ENCODE measurements around the gene LGALS9. TPM values are rescaled to one million over a fixed set of nuclear protein-coding genes. Genes with fewer than 3 reads are reported as not detected.
"Not testable (repeated sequence)": the region's sequence is repeated elsewhere in the genome, so short reads cannot be mapped to it uniquely, and the experiment has no call there.

Gene LGALS9
- total and polyA plus RNA-seq, 5 experiments from 2014 or later = 4.5 to 9.7 (median 8.4) TPM

GRCh38 chr17:27635275-27635823 is 4.4 kb downstream of the LGALS9 start:
- DNase-seq = no peak
- no peak for ATAC-seq
- Mint-ChIP-seq H3K27ac (peak overlapping the region in 5 of 10 donors; percentile 11 to 86 (median 59)), H3K9me3 (no peaks in the 10 kb centered on the region), H3K4me1 (peaks cover 17 to 54% (median 37%) of the 10 kb centered on the region in 4 donors), H3K4me3 (peak overlapping the region in 1 of 10 donors; percentile 65), H3K36me3 (peaks cover 0 to 12% (median 4%) of the 10 kb centered on the region in 3 donors), H3K27me3 (no peaks in the 10 kb centered on the region)
- POLR2A ChIA-PET = no interaction called here

GRCh38 chr17:27636005-27636520 is 5.1 kb downstream of the LGALS9 start:
- peak overlapping the region in 2 of 10 donors; percentile 44 to 72 for H3K27ac Mint-ChIP-seq

GRCh38 chr17:27637818-27638217 is 6.8 kb downstream of the LGALS9 start:
- DNase-seq, H3K27me3 Mint-ChIP-seq, H3K9me3 Mint-ChIP-seq, H3K4me3 Mint-ChIP-seq, POLR2A ChIA-PET, ATAC-seq, H3K27ac Mint-ChIP-seq: not testable (repeated sequence)
- peaks cover 0 to 16% (median 12%) of the 10 kb centered on the region in 3 donors for H3K36me3 Mint-ChIP-seq
- peaks cover 5 to 31% (median 14%) of the 10 kb centered on the region in 4 donors for H3K4me1 Mint-ChIP-seq

More at GRCh38 chr17:27636005-27636520, 5.1 kb downstream of the LGALS9 start:
- H3K27me3 Mint-ChIP-seq, ATAC-seq, H3K9me3 Mint-ChIP-seq, H3K4me3 Mint-ChIP-seq, DNase-seq, POLR2A ChIA-PET: not testable (repeated sequence)
- H3K4me1 Mint-ChIP-seq = peaks cover 13 to 47% (median 30%) of the 10 kb centered on the region in 4 donors
- H3K36me3 Mint-ChIP-seq = peaks cover 0 to 16% (median 7%) of the 10 kb centered on the region in 3 donors

- H3K27me3 Mint-ChIP-seq, H3K9me3 Mint-ChIP-seq, H3K27ac Mint-ChIP-seq, ATAC-seq, POLR2A ChIA-PET, DNase-seq, H3K4me3 Mint-ChIP-seq: not testable (repeated sequence)
- Mint-ChIP-seq H3K4me1 (peaks cover 5 to 25% (median 12%) of the 10 kb centered on the region in 4 donors), H3K36me3 (peaks cover 0 to 16% (median 12%) of the 10 kb centered on the region in 3 donors)
Observed at GRCh38 chr17:27638415-27638914, 7.5 kb downstream of the LGALS9 start.

GRCh38 chr17:27640790-27641189 is 9.8 kb downstream of the LGALS9 start:
- no peak for ATAC-seq
- no peaks in the 10 kb centered on the region for H3K9me3 Mint-ChIP-seq

GRCh38 chr17:27644586-27644985 is 13.6 kb downstream of the LGALS9 start:
- ATAC-seq (no peak), DNase-seq (no peak)
- Mint-ChIP-seq H3K9me3 (no peaks in the 10 kb centered on the region), H3K27me3 (no peaks in the 10 kb centered on the region), H3K36me3 (peaks cover 0 to 14% (median 12%) of the 10 kb centered on the region in 3 donors), H3K4me3 (no peak overlapping the region), H3K27ac (no peak overlapping the region), H3K4me1 (no peaks in the 10 kb centered on the region)
- POLR2A ChIA-PET = no interaction called here

More at GRCh38 chr17:27640790-27641189, 9.8 kb downstream of the LGALS9 start:
- H3K4me3 Mint-ChIP-seq = no peak overlapping the region
- no peaks in the 10 kb centered on the region for H3K27me3 Mint-ChIP-seq
- POLR2A ChIA-PET = no interaction called here
- no peak for DNase-seq
- peaks cover 0 to 3% (median under 1%) of the 10 kb centered on the region in 4 donors for H3K4me1 Mint-ChIP-seq
- H3K27ac Mint-ChIP-seq = no peak overlapping the region
- H3K36me3 Mint-ChIP-seq = peaks cover 0 to 17% (median 12%) of the 10 kb centered on the region in 3 donors

GRCh38 chr17:27645621-27646020 is 14.6 kb downstream of the LGALS9 start:
- H3K36me3 Mint-ChIP-seq, H3K4me3 Mint-ChIP-seq, ATAC-seq, H3K27me3 Mint-ChIP-seq, POLR2A ChIA-PET, H3K4me1 Mint-ChIP-seq, H3K9me3 Mint-ChIP-seq, DNase-seq: not testable (repeated sequence)
- peak overlapping the region in 1 of 10 donors; percentile 38 for H3K27ac Mint-ChIP-seq

- H3K9me3 Mint-ChIP-seq = no peaks in the 10 kb centered on the region
- DNase-seq (no peak), ATAC-seq (no peak)
- no peaks in the 10 kb centered on the region for H3K4me1 Mint-ChIP-seq
- no peak overlapping the region for H3K27ac Mint-ChIP-seq
- POLR2A ChIA-PET = no interaction called here
- H3K36me3 Mint-ChIP-seq = peaks cover 0 to 5% (median 3%) of the 10 kb centered on the region in 3 donors
- no peak overlapping the region for H3K4me3 Mint-ChIP-seq
- H3K27me3 Mint-ChIP-seq = no peaks in the 10 kb centered on the region
Observed at GRCh38 chr17:27646232-27646631, 15.2 kb downstream of the LGALS9 start.

GRCh38 chr17:27647765-27648164 is 16.8 kb downstream of the LGALS9 start:
- DNase-seq = no peak
- peaks cover 0 to 5% (median 3%) of the 10 kb centered on the region in 4 donors for H3K4me1 Mint-ChIP-seq
- no peaks in the 10 kb centered on the region for H3K9me3 Mint-ChIP-seq
- no peak for ATAC-seq
- no peak overlapping the region for H3K4me3 Mint-ChIP-seq
- peaks cover 0 to 5% (median 0%) of the 10 kb centered on the region in 3 donors for H3K36me3 Mint-ChIP-seq
- peaks cover 0 to 3% (median 0%) of the 10 kb centered on the region in 5 donors for H3K27me3 Mint-ChIP-seq
- H3K27ac Mint-ChIP-seq = no peak overlapping the region
- POLR2A ChIA-PET = no interaction called here

- H3K27me3 Mint-ChIP-seq, H3K4me3 Mint-ChIP-seq, H3K9me3 Mint-ChIP-seq, ATAC-seq, DNase-seq, H3K36me3 Mint-ChIP-seq, POLR2A ChIA-PET, H3K4me1 Mint-ChIP-seq: not testable (repeated sequence)
- peak overlapping the region in 1 of 10 donors; percentile 48 for H3K27ac Mint-ChIP-seq
Observed at GRCh38 chr17:27649111-27649571, 18.2 kb downstream of the LGALS9 start.

GRCh38 chr17:27649929-27650328 is 18.9 kb downstream of the LGALS9 start:
- peaks cover 8 to 10% (median 8%) of the 10 kb centered on the region in 4 donors for H3K4me1 Mint-ChIP-seq
- no peaks in the 10 kb centered on the region for H3K9me3 Mint-ChIP-seq
- ATAC-seq (no peak), DNase-seq (no peak)
- no peak overlapping the region for H3K27ac Mint-ChIP-seq
- H3K27me3 Mint-ChIP-seq = peaks cover 0 to 7% (median 0%) of the 10 kb centered on the region in 5 donors
- POLR2A ChIA-PET = no interaction called here
- no peak overlapping the region for H3K4me3 Mint-ChIP-seq
- H3K36me3 Mint-ChIP-seq = peaks cover 0 to 3% (median 0%) of the 10 kb centered on the region in 3 donors

- DNase-seq = no peak
- H3K4me1 Mint-ChIP-seq = peaks cover 8 to 10% (median 8%) of the 10 kb centered on the region in 4 donors
- H3K36me3 Mint-ChIP-seq = peaks cover 0 to 3% (median 0%) of the 10 kb centered on the region in 3 donors
- no peak overlapping the region for H3K27ac Mint-ChIP-seq
- H3K27me3 Mint-ChIP-seq = peaks cover 0 to 7% (median 0%) of the 10 kb centered on the region in 5 donors
- POLR2A ChIA-PET = interaction anchor here (0.6 kb wide), 1 partner anchor 413 kb away, joined by 3 read pairs; no protein-coding TSS in a partner anchor
- H3K9me3 Mint-ChIP-seq = no peaks in the 10 kb centered on the region
- ATAC-seq = no peak
- no peak overlapping the region for H3K4me3 Mint-ChIP-seq
Observed at GRCh38 chr17:27650836-27651235, 19.8 kb downstream of the LGALS9 start.
